GM19397 (cell line): ENCODE measurements around the gene MICAL2.

ENCODE experiments used
- ATAC-seq: cut with Tn5 transposase; IDR thresholded peaks from one replicate; pipeline ENCODE4 v1.9.1; 2021; ENCODE audit warnings: mild to moderate bottlenecking, moderate library complexity; ENCODE audit not compliant: unreplicated experiment

Gene MICAL2

GRCh38 chr11:12114193-12115033, 4.0 kb downstream of the MICAL2 start:
- no peak for ATAC-seq

GRCh38 chr11:12116425-12117032, 6.1 kb downstream of the MICAL2 start:
- no peak for ATAC-seq

- no peak for ATAC-seq
These were observed 6.8 kb downstream of the MICAL2 start for GRCh38 chr11:12117200-12117599.

GRCh38 chr11:12117611-12118010, 7.2 kb downstream of the MICAL2 start:
- no peak for ATAC-seq

GRCh38 chr11:12118949-12119348, 8.6 kb downstream of the MICAL2 start:
- ATAC-seq, result no peak

GRCh38 chr11:12119502-12119901, 9.1 kb downstream of the MICAL2 start:
- ATAC-seq, result no peak

GRCh38 chr11:12120031-12121008, 9.9 kb downstream of the MICAL2 start:
- ATAC-seq, result no peak

GRCh38 chr11:12121011-12121410, 10.6 kb downstream of the MICAL2 start:
- ATAC-seq, result no peak

GRCh38 chr11:12121517-12121916, 11.1 kb downstream of the MICAL2 start:
- ATAC-seq, result no peak

GRCh38 chr11:12122083-12122482, 11.7 kb downstream of the MICAL2 start:
- ATAC-seq, result no peak

- no peak for ATAC-seq
These were observed 12.9 kb downstream of the MICAL2 start for GRCh38 chr11:12123273-12123672.

- no peak for ATAC-seq
These were observed 13.4 kb downstream of the MICAL2 start for GRCh38 chr11:12123799-12124198.

- ATAC-seq, result no peak
These were observed 13.9 kb downstream of the MICAL2 start for GRCh38 chr11:12124306-12124705.

- ATAC-seq, result no peak
These were observed 15.3 kb downstream of the MICAL2 start for GRCh38 chr11:12125609-12126149.

- ATAC-seq, result no peak
These were observed 16.1 kb downstream of the MICAL2 start for GRCh38 chr11:12126344-12127019.

- ATAC-seq, result no peak
These were observed 17.0 kb downstream of the MICAL2 start for GRCh38 chr11:12127206-12127898.

- no peak for ATAC-seq
These were observed 17.9 kb downstream of the MICAL2 start for GRCh38 chr11:12128301-12128751.

- no peak for ATAC-seq
These were observed 18.8 kb downstream of the MICAL2 start for GRCh38 chr11:12129227-12129626.

- no peak for ATAC-seq
These were observed 20.0 kb downstream of the MICAL2 start for GRCh38 chr11:12130180-12130980.
